ENCODE results near the gene NTN1.

The NTN1 gene

DNA sequence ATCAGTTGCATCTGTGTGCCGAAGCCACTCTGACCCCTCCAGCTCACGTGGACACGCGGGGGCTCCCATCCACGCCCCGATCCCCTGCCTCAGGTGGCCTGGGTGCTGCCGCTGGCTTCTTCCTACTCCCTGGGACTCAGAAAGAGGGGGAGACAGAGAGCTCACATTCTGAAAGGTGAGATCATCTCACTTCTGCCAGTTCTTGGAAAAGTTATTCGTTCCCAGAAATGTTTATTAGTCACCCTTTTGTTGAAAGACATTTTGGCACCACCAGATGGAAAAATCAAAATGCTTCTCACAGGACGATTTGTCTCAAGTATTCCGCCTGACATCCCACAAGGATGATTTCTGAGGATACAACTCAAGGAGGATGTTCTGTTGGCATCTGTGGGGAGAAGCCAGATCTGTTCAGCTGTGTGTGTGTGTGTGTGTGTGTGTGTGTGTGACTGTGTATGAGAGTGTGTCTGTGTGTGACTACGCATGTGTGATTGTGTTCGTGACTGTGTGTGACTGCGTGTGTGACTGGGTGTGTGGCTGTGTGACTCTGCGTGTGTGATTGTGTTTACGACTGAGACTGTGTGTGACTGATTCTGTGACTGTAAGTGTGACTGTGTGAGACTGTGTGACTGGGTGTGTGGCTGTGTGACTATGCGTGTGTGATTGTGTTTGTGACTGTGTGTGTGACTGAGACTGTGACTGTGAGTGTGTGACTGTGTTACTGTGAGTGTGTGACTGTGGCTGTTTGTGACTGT, 207.3 kb downstream of the NTN1 start:
- peak; percentile 80 for DNase-seq (ENCODE audit: low read depth)
- no peak overlapping the region for H3K4me3 ChIP-seq (ENCODE audit: control insufficient read depth, low read depth, low read length)
- TF ChIP-seq, protein P1, sequence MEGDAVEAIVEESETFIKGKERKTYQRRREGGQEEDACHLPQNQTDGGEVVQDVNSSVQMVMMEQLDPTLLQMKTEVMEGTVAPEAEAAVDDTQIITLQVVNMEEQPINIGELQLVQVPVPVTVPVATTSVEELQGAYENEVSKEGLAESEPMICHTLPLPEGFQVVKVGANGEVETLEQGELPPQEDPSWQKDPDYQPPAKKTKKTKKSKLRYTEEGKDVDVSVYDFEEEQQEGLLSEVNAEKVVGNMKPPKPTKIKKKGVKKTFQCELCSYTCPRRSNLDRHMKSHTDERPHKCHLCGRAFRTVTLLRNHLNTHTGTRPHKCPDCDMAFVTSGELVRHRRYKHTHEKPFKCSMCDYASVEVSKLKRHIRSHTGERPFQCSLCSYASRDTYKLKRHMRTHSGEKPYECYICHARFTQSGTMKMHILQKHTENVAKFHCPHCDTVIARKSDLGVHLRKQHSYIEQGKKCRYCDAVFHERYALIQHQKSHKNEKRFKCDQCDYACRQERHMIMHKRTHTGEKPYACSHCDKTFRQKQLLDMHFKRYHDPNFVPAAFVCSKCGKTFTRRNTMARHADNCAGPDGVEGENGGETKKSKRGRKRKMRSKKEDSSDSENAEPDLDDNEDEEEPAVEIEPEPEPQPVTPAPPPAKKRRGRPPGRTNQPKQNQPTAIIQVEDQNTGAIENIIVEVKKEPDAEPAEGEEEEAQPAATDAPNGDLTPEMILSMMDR (IDR thresholded peaks at IDR 0.05; ENCODE audit: control insufficient read depth, insufficient read depth, low read depth, low read length, missing control alignments): peak; percentile 6

DNA sequence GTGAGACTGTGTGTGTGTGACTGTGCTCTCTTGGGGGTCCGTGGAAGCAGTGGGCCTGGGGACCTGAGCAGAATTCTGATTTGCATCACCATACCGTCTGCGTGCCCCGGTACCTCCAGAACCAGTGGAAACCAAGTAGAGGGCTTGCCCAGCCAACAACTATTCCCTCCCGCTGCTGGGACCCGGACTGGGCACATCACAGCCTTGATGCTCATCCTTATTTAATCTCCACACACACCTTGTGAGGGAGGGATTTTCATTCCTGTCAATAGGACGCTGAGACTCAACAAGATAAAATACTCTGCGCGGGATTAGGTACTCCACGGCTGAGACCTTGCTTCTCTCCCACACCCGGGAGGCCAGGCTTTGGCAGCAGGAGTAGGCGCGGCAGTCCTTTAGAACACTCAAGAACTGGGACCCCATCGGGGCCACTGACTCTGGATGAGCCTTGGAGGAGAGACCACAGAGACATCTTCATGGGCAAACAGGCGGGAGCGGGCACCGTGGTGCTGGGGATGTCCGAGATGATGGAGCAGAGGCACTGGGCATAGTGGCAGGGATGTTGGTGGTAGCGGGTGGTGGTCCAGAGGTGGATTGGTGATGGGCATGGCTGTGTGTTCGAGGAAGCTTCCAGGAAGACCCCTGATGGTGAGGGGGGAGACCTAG, 208.0 kb downstream of the NTN1 start:
- no peak for DNase-seq (ENCODE audit: low read depth)
- no peak overlapping the region for H3K4me3 ChIP-seq (ENCODE audit: control insufficient read depth, low read depth, low read length)
- TF ChIP-seq, protein P1 (IDR thresholded peaks at IDR 0.05; ENCODE audit: control insufficient read depth, insufficient read depth, low read depth, low read length, missing control alignments): no peak

DNA sequence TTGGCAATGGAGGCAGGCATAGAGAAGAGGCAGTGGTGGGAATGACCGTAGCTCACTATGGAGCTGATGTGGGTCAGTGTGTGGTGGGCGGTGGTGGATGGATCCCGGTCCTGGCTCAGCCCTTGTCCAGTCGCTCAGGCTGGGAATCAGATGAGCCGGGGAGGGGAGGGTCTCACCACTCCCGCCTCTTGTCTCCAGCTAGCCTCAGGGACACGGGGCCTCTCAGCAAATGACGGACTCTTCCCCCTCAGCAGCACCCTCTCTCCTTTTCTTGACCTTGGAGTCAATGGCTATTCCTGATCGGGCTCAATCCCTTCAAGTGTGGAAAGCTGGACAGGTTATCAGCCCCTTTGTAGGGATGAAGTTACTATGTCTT, 208.5 kb downstream of the NTN1 start:
- no peak for DNase-seq (ENCODE audit: low read depth)
- H3K4me3 ChIP-seq (ENCODE audit: control insufficient read depth, low read depth, low read length): no peak overlapping the region
- TF ChIP-seq, protein P1 (IDR thresholded peaks at IDR 0.05; ENCODE audit: control insufficient read depth, insufficient read depth, low read depth, low read length, missing control alignments): no peak

DNA sequence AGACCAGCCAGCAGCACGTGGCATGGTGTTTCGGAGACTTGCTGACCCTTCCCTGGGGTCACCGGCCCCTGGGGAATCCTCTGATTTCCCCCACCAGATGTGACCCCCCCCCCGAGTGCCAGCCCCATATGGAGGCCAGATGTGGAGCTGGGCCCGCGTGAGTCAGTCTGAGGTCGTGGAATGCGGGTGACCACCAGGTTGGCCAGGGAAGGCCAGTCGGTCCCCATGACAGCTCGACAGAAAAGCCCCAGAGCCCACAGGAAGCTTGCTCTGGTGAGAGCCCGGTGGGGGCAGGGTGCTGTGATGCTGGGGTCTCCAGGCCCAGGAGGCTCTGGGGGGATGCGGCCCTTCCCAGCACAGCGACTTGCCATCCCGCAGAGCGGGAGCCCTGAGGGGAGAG, 209.0 kb downstream of the NTN1 start:
- TF ChIP-seq, protein P1 (IDR thresholded peaks at IDR 0.05; ENCODE audit: control insufficient read depth, insufficient read depth, low read depth, low read length, missing control alignments): no peak
- H3K4me3 ChIP-seq (ENCODE audit: control insufficient read depth, low read depth, low read length): no peak overlapping the region
- DNase-seq (ENCODE audit: low read depth): no peak

DNA sequence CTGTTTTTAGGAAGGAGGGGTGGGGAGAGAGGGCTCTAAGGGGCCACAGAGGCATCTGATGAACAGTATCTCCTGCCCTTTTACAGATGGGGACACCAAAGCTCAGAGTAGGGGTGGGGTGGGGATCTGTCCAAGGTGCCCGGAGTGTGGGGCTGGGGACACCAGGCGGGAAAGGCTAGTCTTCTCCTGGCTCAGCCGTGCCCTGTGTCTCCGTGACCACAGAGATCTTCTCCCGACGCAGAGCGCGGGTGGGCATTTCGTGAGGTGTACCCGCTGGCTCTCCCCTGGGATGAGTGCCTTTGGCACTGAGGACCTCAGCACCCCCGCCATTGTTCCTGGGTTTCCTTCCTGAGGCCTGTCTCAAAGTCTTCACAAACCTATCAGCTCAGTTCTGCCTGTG, 209.6 kb downstream of the NTN1 start:
- no peak for DNase-seq (ENCODE audit: low read depth)
- TF ChIP-seq, protein P1 (IDR thresholded peaks at IDR 0.05; ENCODE audit: control insufficient read depth, insufficient read depth, low read depth, low read length, missing control alignments): no peak
- H3K4me3 ChIP-seq (ENCODE audit: control insufficient read depth, low read depth, low read length): no peak overlapping the region

DNA sequence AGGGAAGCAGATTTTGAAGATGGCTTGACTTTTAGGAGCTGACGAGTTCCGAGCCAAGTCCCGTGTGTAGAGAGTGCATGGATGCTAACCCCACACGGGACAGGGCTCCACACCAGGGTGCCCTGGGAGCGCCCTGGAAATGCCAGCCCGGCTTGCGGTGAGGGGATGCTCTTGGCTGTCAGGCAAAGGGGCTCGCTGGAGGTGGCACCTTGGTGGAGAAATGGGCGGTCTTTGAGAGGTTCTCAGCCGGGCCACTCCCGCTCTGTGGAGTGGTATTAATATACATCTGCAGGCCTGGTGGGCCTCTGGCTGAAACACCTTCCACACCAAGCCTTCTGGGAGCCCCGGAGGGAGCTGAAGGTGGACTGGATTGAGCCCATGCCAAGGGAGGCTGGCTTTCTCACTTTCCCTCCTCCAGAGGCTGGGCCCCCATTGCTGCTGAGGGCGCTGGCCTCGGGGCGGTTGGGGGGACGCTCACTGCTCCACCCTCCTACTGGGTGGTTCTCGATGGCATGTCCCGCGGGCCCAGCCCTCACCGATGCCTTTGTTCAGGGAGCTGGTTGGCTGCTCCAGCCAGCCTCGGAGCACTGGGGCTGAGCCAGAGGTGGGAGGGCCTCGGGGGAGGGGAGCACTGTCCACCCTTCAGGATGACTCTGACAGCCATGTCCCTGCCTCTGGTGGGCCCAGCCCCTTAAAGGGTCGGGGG, 210.3 kb downstream of the NTN1 start:
- no peak overlapping the region for H3K4me3 ChIP-seq (ENCODE audit: control insufficient read depth, low read depth, low read length)
- TF ChIP-seq, protein P1 (IDR thresholded peaks at IDR 0.05; ENCODE audit: control insufficient read depth, insufficient read depth, low read depth, low read length, missing control alignments): no peak
- DNase-seq (ENCODE audit: low read depth): no peak
